Chondrocyte (in vitro differentiated cells): Measurements from ENCODE around the gene KIAA0513. TPM values are rescaled to one million over a fixed set of nuclear protein-coding genes. Genes with fewer than 3 reads are reported as not detected.

ENCODE experiments used
- DNase-seq: peaks from one replicate; pipeline ENCODE4 v3.0.0; 2021; ENCODE audit warnings: mixed read lengths, low spot score
- H3K27ac Mint-ChIP-seq: one replicate; pipeline ENCODE4 v1.8.0; 2021; ENCODE audit warnings: mild to moderate bottlenecking, moderate library complexity, mixed read lengths; ENCODE audit not compliant: unreplicated experiment
- H3K27me3 Mint-ChIP-seq: 2 replicates; pipeline ENCODE4 v1.8.0; 2021; ENCODE audit warnings: low read depth, mixed read lengths
- H3K36me3 Mint-ChIP-seq: 2 replicates; pipeline ENCODE4 v1.8.0; 2021; ENCODE audit warnings: low read depth, mixed read lengths
- H3K4me1 Mint-ChIP-seq: 2 replicates; pipeline ENCODE4 v1.8.0; 2021; ENCODE audit warnings: low read depth, mild to moderate bottlenecking, mixed read lengths
- H3K4me3 Mint-ChIP-seq: one replicate; pipeline ENCODE4 v1.8.0; 2021; ENCODE audit warnings: mild to moderate bottlenecking, moderate library complexity, mixed read lengths; ENCODE audit not compliant: unreplicated experiment
- H3K9me3 Mint-ChIP-seq: 2 replicates; pipeline ENCODE4 v1.8.0; 2021; ENCODE audit warnings: low read depth, mixed read lengths
- total RNA-seq: library from RNA; stranded (reverse); gene quantifications from 3 replicates; pipeline ENCODE4 v1.2.1, GENCODE V29; 2021
- TF ChIP-seq, protein P1 (sequence below): fragments of 200-600 bp; sonication (generic); IDR thresholded peaks from 2 replicates; pipeline ENCODE4 v1.5.0; 2021; ENCODE audit warnings: antibody characterized with exemption, mild to moderate bottlenecking, moderate library complexity

Gene KIAA0513
- total RNA-seq, 1 donor from 2014 or later: 11.6 TPM

DNA sequence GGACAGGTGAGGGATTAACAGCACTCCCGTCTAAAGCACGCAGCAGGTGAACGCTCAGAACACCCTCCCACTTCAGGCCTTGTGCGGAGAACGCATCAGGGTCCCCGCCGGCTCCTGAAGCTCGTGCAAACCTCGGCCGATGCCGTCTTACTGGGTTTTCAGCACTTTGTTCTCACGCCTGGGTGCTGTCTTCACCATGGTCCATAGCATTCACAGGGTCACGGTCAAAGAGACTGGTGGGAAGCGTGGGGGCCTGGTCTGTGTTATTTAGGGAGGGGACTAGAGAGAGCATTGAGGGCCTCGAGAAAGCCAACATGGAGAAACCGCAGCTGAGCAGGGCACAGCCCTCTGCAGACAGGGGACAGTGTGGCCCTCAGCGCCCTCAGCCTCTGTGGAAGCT, 58.1 kb downstream of the KIAA0513 start:
- Mint-ChIP-seq H3K36me3 (peaks cover 10% of the 10 kb centered on the region), H3K4me3 (no peak overlapping the region), H3K27me3 (no peaks in the 10 kb centered on the region), H3K27ac (no peak overlapping the region), H3K4me1 (peaks cover 19% of the 10 kb centered on the region), H3K9me3 (no peaks in the 10 kb centered on the region)
- DNase-seq: no peak
- TF ChIP-seq, protein P1, sequence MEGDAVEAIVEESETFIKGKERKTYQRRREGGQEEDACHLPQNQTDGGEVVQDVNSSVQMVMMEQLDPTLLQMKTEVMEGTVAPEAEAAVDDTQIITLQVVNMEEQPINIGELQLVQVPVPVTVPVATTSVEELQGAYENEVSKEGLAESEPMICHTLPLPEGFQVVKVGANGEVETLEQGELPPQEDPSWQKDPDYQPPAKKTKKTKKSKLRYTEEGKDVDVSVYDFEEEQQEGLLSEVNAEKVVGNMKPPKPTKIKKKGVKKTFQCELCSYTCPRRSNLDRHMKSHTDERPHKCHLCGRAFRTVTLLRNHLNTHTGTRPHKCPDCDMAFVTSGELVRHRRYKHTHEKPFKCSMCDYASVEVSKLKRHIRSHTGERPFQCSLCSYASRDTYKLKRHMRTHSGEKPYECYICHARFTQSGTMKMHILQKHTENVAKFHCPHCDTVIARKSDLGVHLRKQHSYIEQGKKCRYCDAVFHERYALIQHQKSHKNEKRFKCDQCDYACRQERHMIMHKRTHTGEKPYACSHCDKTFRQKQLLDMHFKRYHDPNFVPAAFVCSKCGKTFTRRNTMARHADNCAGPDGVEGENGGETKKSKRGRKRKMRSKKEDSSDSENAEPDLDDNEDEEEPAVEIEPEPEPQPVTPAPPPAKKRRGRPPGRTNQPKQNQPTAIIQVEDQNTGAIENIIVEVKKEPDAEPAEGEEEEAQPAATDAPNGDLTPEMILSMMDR: no peak

DNA sequence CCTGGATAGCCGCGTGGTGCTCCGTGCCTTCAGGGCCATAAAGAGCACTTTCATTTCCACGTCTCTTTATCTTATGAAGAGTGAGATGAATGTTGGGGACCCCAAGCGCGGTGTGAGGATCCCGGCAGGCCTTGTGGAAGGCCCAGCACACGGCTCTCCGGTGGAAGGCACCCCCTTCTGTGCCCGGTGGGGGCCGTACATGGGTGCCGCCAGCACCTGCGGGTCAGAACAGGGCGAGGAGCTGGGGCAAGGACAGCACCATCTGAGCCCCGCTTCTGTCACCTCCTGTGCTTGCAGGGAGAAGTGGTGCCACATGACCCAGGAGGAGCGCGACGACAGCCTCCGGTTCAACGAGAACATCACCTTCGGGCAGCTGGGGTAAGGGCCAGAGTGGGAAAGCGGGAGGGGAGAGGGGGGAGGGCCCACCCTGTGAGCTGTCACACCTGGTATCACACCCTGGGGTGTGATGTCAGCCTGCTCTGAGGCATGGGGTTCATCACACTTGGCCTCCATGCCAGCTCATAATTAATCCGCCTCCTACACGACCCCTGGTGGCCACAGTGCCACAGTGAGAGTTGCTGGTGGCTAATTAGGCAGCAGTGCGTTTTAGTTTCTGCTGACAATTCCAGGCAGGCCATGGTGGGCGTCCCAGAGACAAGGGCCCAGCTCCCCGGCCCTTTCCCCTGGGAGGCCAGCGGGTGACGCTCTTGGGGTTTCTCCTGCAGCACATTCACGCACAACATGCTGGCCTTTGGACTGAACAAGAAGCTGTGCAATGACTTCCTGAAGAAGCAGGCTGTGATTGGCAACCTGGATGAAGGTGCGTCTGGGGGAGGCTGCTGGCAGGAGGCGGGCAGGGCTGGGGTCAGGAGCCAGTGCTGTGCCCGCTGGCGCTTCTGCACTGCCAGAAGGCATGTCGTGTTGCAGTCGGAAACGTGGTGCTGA, 59.0 kb downstream of the KIAA0513 start:
- Mint-ChIP-seq H3K27ac (no peak overlapping the region), H3K4me3 (no peak overlapping the region), H3K27me3 (no peaks in the 10 kb centered on the region), H3K4me1 (peaks cover 19% of the 10 kb centered on the region), H3K9me3 (no peaks in the 10 kb centered on the region), H3K36me3 (peaks cover 7% of the 10 kb centered on the region)
- TF ChIP-seq, protein P1: peak; percentile 82
- DNase-seq: no peak

DNA sequence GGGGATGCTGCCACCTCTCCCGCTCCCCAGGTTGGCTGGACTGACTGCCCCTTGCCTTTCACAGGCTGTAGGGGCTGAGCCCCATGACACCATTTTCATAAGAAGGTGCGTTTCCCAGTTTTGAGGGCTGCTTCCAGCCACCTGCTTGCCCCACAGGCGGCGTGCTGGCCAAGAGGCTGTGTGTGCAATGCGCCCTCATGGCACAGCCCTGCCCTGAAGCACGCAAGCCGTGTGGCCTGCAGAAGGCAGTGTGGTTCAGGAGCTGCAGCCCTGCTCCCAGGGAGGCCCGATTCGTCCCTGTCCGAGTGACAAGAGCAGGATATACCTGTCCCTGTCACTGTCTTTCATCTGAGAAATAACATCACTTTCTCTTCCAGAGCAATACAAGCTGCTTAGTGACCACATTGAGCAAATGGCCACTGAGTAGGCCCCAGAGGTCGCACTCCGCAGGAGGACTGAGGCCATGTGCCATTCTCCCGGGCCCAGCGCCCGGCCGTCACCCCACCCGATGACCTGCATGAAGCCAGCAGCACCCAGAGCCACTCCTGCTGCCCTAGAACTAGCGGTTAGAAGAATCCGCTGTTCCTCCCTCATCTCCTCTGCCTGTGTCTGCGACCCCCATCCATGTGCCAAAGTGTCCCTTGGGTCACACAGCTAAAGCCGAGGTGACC, 60.4 kb downstream of the KIAA0513 start:
- H3K4me3 Mint-ChIP-seq: no peak overlapping the region
- no peak for DNase-seq
- no peaks in the 10 kb centered on the region for H3K27me3 Mint-ChIP-seq
- H3K9me3 Mint-ChIP-seq: no peaks in the 10 kb centered on the region
- H3K4me1 Mint-ChIP-seq: peaks cover 14% of the 10 kb centered on the region
- TF ChIP-seq, protein P1: no peak
- no peak overlapping the region for H3K27ac Mint-ChIP-seq
- peaks cover 7% of the 10 kb centered on the region for H3K36me3 Mint-ChIP-seq

DNA sequence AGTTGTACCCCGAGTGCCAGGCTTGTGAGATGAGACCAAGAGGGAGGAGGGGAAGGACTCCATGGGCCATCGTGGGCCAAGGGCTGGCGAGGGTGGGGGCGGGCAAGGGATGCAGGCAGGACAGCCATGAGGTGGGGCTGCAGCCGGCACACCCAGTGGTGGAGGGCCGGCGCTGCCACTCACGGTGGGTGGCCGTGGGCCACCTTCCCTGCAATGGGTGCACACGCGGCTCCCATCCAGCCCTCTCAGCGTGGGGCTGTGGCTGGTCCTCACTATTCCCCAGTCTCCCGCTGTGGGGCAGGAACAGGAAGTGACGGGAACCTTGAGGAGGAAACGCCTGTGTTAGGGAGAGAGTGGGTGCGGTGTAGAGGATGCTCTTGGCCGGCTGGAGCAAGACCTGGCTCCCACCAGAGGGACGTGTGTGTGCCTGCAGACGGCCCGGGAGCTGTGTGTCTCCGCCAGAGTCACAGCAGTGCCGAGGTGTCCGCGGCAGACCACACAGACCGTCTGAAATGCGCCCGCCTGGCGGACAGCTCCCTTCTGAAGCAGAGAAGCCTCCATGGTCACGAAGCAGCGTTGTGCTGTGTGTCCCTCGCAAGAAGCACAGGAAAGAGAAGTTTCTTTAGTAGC, 61.1 kb downstream of the KIAA0513 start:
- H3K27ac Mint-ChIP-seq: no peak overlapping the region
- H3K4me3 Mint-ChIP-seq: no peak overlapping the region
- no peak for DNase-seq
- H3K4me1 Mint-ChIP-seq: peaks cover 14% of the 10 kb centered on the region
- TF ChIP-seq, protein P1: no peak
- H3K36me3 Mint-ChIP-seq: peaks cover 7% of the 10 kb centered on the region
- H3K27me3 Mint-ChIP-seq: peaks cover 2% of the 10 kb centered on the region
- no peaks in the 10 kb centered on the region for H3K9me3 Mint-ChIP-seq

DNA sequence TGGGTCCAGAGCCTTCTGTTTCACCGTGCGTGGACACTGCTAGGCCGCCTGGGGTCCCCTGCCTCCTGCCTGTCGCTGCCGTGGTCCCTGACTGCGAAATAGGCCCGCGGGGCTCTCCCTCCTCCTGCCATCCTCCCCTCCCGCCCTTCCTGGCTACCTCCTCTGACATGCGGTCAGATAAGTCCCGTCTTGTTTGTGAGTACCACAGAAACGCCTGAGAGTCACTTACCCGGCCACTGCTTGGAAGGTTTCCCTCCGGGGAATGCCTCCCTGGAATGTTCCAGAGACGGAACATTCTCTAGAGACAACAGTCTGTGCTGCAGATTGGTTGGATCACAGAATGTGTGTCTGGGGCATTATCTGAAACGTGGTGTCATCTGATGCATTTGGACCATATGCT, 61.9 kb downstream of the KIAA0513 start:
- no peak overlapping the region for H3K4me3 Mint-ChIP-seq
- H3K9me3 Mint-ChIP-seq: no peaks in the 10 kb centered on the region
- H3K27ac Mint-ChIP-seq: peak overlapping the region; percentile 65
- TF ChIP-seq, protein P1: no peak
- DNase-seq: no peak
- peaks cover 10% of the 10 kb centered on the region for H3K27me3 Mint-ChIP-seq
- H3K36me3 Mint-ChIP-seq: peaks cover 7% of the 10 kb centered on the region
- H3K4me1 Mint-ChIP-seq: peaks cover 14% of the 10 kb centered on the region
